GM21515 (cell line): ENCODE results near the gene SORBS1.

Experiments
- ATAC-seq: cut with Tn5 transposase; IDR thresholded peaks from one replicate; pipeline ENCODE4 v1.9.1; 2021; ENCODE audit not compliant: unreplicated experiment

Gene SORBS1

GRCh38 chr10:95442341-95442740, 118.8 kb downstream of the SORBS1 start:
- ATAC-seq, result no peak

GRCh38 chr10:95441547-95441923, 119.6 kb downstream of the SORBS1 start:
- ATAC-seq, result peak; percentile 12

- ATAC-seq, result peak; percentile 84
These were observed 120.2 kb downstream of the SORBS1 start for GRCh38 chr10:95440756-95441546.

- no peak for ATAC-seq
These were observed 121.0 kb downstream of the SORBS1 start for GRCh38 chr10:95440038-95440725.

GRCh38 chr10:95438781-95439180, 122.4 kb downstream of the SORBS1 start:
- no peak for ATAC-seq

GRCh38 chr10:95437669-95438068, 123.5 kb downstream of the SORBS1 start:
- no peak for ATAC-seq

- ATAC-seq, result no peak
These were observed 125.5 kb downstream of the SORBS1 start for GRCh38 chr10:95435548-95436279.

GRCh38 chr10:95434583-95434982, 126.6 kb downstream of the SORBS1 start:
- no peak for ATAC-seq

- ATAC-seq, result peak; percentile 64
These were observed 129.2 kb downstream of the SORBS1 start for GRCh38 chr10:95431900-95432342.

GRCh38 chr10:95430231-95430951, 130.8 kb downstream of the SORBS1 start:
- ATAC-seq, result peak; percentile 85

- no peak for ATAC-seq
These were observed 131.5 kb downstream of the SORBS1 start for GRCh38 chr10:95429639-95430038.

GRCh38 chr10:95428701-95429100, 132.5 kb downstream of the SORBS1 start:
- ATAC-seq, result no peak

GRCh38 chr10:95426482-95426881, 134.7 kb downstream of the SORBS1 start:
- ATAC-seq, result no peak

- no peak for ATAC-seq
These were observed 135.3 kb downstream of the SORBS1 start for GRCh38 chr10:95425592-95426465.

- ATAC-seq, result no peak
These were observed 137.8 kb downstream of the SORBS1 start for GRCh38 chr10:95423164-95424005.

- no peak for ATAC-seq
These were observed 138.9 kb downstream of the SORBS1 start for GRCh38 chr10:95422233-95422632.

GRCh38 chr10:95421782-95422181, 139.4 kb downstream of the SORBS1 start:
- no peak for ATAC-seq

GRCh38 chr10:95419399-95419798, 141.8 kb downstream of the SORBS1 start:
- no peak for ATAC-seq

- no peak for ATAC-seq
These were observed 144.2 kb downstream of the SORBS1 start for GRCh38 chr10:95416973-95417372.
